GDM1 (cell line): ENCODE data around the gene ZBTB42.
"Not testable (repeated sequence)": the region's sequence is repeated elsewhere in the genome, so short reads cannot be mapped to it uniquely, and the experiment has no call there.

Experiments used
- DNase-seq: peaks from one replicate; lab custom pipeline; 2025; lab: John Stamatoyannopoulos, UW

ZBTB42 gene

DNA sequence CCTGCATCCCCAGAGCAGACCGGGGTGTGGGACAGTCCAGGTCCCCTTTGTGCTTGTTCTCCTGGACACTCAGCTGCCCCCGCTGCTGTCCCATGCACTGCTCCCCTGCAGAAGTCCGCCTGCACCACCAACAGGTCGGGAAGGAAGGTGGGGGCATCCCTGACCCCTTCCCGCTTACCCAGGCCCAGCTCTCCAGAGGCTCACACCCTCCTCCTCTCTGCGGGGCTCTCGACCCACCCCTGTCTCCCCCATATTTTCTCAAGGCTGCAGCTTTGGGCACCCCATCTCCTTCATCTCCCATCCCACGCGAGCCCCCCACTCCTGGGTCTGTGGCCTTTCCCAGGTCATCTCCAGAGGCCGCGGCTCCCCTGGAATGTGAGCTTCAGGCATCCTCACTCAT, 9.4 kb downstream of the ZBTB42 start:
- no peak for DNase-seq

DNA sequence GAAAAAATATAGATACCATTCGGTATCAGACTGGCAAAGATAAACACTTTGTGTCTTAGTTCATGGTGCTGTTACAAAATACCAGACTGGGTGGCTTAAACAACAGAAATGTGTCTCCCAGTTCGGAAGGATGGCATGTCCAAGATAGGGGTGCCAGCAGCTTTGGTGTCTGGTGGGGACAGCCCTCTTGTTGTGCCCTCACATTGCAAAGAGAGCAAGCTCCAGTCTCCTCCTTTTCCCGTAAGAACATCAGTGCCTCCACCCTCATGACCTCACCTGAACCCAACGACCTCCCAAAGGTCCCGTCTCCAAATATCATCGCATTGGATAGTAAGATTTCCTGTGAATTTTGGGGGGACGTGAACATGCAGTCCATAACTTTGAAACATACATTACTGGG, 12.4 kb downstream of the ZBTB42 start:
- DNase-seq, result no peak

DNA sequence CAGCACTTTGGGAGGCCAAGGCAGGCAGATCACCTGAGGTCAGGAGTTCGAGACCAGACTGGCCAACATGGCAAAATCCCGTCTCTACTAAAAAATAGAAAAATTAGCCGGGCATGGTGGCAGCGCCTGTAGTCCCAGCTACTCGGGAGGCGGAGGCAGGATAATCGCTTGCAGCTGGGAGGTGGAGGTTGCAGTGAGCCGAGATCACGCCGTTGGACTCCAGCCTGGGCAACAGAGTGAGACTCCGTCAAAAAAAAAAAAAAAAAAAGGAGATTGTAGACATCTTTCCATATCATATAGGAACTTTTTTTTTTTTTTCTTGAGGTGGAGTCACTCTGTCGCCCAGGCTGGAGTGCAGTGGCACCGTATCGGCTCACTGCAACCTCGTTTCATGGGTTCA, 13.8 kb downstream of the ZBTB42 start:
- not testable (repeated sequence) for DNase-seq

DNA sequence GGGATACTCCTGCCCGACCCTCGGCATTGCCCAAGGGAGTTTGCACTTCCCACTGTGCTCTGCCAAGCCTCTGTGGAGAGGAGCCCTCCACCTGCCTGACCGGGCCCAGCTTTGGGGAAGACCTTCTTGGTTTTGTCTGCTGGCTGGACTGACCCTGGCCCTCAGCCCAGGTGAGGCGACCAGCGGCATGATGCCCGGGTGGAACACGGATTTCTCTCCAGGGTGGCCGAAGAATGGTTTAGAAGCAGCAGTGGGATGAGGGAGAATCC, 15.6 kb downstream of the ZBTB42 start:
- DNase-seq, result no peak

DNA sequence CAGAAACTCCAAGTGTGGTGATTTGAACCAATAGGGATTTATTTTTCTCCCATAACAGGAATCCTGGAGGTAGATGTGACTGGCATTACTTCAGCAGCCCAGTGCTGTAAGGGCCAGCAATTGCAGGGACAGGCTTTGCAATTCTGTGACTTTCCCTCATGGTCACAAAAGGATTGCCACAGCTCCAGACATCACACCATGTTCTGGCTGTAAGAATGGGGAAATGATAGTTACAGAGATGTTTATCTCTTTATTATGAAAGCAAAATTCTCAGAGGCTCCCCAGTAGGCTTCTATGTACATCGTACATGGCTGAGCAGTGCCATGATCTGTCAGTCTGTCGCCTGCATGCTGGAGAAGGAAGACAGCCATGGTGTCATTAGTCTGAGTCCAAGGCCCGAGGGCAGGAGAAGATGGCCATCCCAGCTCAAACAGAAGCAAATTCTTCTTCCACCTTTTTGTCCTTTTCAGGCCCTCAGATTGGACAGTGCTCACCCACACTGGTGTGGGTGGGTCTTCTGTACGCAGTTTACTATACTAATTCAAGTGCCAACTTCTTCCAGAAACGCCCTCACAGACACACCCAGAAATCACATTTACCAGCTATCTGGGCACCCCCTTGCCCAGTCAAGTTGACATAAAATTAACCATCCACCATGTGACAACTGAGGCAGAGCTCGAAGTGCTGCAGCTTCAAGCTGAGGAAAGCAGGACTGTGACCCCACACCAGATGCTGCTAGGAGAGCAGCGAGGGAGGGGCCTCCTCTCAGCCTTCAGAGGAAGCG, 17.2 kb downstream of the ZBTB42 start:
- no peak for DNase-seq

DNA sequence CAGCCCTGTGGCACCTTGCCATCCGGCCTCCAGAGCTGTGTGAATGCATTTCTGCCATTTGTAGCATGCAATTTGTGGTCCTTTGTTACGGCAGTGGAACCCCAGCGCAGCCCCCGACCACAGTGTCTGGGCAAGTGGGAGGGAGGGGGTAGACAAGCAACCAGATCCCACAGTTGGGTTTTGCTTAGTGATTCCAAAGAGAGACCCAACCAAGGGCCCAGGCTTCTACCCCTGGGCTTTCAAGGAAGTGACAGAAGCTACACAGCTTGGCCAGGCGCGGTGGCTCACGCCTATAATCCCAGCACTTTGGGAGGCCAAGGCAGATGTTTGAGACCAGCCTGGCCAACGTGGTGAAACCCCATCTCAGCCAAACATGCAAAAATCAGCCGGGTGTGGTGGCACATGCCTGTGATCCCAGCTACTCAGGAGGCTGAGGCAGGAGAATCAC, 17.8 kb downstream of the ZBTB42 start:
- DNase-seq, result no peak

DNA sequence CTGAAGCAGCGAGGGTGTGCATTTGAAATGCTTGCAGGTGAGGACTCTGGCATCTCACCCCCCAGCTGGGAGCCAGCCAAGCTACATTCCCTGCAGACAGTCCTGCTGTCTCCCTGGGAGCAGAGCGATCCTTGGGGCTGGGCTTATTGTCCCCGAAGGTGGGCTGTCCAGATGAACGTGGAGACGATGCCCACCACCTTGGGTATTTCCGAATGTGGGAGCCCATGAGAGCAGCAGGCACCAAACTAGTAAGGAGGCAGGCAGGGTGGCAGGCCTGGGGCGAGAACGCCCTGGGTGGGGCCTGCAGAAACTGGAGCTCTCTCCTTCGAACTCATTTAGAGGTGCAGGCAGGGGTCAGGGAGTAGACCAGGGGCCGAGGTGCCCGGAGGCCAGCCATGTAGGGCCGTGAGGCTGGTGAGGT, 18.5 kb downstream of the ZBTB42 start:
- DNase-seq, result no peak

DNA sequence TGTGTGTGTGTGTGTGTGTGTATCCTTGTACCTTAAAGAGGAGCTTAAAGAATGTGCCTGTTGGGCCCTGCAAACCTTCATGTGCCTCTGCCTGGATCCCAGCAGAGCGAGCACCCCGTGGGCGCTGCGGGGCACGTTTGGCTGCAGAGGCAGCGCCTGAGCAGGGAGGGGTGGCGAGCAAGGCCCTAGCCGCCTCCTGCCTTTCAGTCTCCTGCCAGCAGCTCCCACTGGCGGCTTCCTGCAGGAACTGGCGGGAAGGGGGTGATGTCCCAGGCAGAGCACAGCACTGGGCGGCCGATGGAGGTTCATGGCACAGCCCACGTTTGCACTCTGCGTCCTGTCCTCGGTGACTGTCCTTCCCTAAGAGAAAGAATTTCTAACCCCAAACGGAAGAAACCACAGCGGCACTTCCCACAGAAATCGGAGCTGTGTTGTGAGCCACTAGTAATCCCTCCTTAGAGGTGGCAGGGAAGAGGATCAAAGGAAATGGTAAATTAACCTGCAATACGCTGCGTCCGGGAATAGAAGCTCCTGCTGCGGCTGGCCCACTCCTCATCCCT, 19.8 kb downstream of the ZBTB42 start:
- no peak for DNase-seq

DNA sequence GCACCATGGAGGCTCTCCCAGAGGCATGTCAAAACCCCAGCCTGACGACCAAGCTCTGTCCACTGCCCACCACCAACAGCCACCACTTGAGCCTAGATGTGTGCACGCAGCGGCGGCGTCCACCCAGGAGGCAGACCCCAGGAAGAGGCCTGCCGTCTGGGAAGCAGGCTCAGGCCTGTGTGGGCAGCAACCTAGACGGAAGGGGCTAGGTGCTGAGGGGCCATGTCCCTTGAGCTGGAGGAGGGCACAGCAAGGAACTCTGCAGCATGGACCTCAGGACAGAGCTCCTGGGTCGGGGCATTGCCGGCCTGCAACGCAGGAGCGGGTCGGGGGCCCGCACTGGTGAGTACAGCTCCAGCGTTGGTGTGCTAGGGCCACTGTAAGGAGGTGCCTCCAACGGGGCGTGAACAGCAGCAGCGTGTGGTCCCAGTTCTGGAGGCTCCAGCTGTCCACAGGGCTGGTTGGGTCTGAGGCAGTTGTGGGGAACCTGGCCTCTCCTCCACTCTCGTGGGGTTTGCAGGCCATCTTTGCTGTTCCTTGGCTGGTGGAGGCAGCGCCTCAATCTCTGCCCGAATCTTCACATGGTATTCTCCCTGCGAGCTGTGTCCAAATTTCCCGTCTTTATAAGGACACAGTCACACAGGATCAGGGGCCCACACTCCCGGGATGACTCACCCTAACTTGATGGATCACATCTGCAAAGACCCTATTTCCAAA, 20.5 kb downstream of the ZBTB42 start:
- no peak for DNase-seq

DNA sequence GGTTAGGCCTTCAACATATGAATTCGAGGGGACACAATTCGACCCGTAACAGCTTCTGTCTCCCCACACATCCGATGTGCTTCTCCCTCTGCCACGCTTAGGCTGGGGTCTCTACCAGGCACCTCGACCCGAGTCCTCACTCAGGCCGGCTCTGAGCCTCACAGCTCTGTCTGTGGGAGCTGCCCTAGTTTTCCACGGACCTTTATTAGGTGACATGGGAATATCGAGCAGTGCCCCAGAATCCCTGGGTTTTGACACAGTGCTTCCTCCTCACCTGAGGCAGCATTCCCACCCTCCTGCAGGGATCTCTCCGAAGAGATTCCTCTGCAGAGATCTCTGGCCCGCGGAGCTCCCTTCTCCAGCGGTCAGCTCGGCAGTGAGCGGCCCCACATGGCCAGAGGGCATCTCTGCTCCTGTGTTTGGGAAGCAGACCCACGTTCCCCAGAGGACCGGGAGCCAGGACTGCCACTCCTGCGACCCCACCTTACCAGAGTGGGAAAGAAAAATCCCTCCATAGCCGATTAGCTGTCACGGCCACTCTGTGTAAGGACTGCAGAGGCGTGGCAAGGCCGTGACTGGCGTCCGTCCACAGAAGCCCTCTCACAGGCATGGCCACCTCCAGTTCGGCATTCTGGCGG, 21.2 kb downstream of the ZBTB42 start:
- DNase-seq, result no peak

DNA sequence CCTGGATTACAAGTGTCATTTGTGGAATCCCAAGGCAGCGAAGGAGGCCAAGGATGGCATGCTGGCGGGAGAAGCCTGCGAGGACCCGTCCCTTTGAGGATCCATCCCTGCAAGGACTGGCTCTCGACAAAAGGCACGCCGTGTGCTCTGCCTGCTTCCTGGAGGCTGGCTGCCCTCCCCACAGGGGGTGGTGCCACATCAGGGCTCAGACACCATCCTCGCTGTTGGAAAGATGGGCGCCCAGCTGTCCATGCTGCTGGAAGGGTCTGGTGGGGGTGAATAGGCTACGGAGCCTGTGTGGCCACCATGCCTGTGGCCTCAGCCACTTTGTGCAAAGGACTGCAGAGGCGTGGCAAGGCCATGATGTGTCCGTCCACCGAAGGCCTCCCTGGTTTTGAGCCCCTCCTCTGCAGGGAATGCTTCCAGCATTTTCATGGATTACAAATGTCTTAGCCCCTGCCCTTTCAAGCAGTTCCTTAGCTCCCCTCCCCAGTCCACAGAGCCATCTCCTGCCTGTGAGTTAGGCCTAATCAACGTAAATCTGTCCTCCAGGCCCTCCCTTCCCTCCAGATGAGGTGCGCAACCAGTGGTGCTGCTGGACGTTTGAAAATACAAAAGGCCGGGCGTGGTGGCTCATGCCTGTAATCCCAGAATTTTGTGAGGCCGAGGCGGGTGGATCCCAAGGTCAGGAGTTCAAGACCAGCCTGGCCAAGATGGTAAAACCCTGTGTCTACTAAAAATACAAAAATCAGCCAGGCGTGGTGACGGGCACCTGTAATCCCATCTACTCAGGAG, 22.1 kb downstream of the ZBTB42 start:
- no peak for DNase-seq

DNA sequence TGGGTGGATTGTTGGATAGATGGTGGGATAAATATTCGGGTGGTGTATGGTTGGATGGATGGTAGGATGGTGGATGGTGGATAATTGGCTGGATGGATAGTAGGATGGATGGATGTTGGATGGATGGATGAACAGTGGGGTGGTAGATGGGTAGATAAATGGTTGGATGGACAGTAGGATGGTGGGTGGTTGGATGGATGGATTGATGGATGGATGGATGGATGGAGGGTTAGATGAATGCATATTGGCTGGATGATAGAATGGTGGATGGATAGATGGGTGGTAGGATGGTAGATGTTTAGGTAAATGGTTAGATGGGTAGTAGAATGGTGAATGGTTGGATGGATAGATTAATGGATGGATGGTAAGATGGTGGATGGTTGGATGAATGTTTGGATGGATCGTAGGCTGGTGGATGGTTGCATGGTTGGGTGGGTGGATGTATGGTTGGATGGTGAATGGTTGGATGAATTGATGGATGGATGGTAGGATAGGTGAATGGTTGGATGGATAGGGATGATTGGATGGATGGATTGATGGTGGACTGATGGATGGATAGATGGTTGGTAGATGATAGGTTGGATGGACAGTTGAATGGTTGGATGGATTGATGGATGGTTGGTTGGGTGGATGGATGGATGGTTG, 23.6 kb downstream of the ZBTB42 start:
- no peak for DNase-seq

DNA sequence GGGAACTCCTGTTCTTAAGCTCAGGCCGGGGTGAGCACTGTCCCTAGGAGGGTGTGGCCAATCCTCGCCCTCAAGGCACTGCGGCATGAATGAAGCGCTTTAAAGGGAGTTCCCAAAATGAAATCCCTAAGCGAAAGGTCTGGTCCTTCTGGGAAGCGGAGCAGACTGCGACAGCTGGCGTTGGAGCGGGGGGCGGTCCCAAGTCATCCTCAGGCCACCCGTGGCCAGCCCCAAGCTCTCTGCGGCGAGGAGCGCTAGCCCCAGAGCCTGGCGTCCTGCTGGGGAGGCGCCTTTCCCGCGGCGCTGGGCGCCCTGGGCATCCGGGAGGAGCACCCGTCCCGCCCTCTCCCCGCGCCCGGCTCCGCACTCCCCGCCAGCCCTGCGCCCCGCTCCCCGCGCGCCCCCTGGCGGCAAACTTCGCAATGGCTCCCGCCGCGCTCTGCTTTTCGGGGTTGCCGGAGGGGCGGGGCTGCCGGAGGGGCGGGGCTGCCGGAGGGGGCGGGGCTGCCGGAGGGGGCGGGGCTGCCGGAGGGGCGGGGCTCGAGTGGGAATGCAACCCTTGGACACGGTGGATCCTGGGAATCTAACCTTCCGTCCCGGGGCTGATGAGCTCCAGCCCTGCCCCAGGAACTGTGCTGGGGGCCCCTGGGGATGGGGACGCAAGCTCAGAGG, 25.4 kb downstream of the ZBTB42 start:
- DNase-seq, result peak; percentile 70

DNA sequence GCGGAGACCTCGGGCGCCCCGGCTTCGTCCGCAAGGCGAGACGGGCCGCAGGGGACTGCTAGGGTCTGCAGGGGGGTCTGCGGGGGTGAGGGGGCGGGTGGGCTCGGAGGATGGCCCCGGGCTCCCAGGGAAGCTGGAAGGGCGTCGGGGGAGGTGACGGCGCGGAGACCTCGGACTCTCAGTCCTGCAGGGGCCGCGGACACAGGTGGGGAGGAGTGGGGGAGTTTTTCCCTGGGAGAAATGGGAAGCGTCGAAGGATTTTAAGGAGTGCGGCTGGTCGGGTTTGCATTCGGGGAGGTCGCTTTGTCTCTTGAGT, 25.9 kb downstream of the ZBTB42 start:
- no peak for DNase-seq

DNA sequence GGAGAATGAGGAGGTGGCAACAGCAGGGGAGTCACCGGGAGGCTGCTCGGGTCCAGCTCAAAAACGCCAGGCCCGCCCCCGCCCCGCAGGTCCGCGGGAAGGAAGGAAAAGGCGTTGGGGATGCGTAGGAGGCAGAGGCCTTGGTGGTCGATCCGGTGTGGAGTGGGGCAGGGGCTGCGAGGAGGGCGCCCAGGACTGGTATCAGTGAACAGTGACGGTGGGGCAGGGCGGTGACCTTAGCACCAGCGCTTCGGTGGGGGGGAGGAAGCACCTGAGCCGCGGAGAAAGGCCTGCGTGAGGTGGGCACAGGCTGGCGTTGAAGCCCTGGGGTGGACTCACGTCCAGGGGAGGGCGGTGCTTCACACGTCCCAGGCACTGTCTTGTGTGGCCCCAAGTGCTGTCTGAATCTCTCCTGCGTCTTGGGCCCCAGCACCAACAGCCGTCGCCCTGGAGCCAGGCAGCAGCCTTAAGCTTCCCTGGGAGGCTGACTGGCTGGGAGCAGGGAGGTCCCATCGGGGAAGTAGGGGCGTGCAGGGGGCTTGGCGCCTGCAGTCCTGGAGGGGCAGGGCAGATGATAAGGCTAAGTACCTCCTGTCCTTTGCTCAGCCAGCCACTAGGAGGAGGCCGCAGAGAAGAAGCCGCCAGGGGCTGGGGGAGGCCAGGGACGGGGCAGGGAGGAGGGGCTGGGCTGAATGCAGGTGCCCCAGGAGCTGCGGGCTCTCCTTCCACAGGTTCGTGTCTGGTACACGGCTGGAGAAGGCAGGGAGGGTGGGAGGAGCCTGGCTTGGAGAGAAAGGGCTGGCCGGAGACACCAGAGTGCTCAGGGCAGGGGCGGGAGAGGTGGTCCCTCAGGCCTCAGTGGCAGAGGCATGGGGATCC, 26.5 kb downstream of the ZBTB42 start:
- DNase-seq, result no peak

DNA sequence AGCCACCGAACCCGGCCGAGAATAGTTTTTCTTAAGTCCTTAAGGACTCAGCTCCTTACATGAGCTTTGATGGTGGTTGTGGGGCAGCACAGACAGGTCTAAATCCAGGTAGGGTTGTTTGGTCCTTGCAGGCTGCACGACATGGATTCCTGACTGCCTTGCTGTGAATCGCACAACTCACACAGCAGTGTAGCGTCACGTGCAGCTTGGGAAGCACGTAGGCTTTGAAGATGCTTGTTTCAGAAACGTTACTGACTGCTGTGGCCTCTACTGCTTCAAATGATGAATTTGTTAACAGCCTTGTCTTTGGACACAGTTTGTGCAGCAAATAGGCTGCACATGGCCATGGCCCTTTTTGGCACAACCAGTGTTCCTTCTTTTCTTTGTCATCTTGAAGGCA, 29.9 kb downstream of the ZBTB42 start:
- no peak for DNase-seq

DNA sequence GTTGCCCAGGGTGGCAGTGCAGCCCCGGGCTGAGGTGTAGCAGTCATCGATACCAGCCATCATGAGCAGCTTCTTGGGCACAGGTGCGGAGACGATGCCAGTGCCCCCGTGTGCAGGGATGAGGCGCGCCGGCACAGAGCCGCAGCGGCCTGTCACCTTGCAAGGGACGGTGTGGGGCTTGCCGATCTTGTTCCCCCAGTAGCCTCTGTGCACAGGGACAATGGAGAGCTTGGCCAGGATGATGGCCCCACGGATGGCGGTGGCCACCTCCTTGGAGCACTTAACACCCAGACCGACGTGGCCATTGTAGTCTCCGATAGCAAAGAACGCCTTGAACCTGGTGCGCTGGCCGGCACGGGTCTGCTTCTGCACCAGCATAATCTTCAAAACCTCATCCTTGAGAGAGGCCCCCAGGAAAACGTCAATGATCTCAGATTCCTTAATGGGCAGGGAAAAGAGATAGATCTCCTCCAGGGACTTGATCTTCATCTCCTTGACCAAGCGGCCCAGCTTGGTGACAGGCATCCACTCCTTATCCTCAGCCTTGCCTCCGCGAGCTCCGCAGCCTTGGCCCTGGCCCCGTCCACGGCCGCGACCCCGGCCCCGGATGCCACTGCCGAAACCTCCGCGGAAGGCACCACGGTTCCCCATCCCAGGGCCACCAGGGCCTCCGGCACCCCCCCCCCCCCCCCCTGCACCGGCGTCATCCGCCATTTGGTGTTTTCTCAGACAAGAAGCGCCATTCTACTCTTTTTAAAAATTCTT, 35.5 kb downstream of the ZBTB42 start:
- not testable (repeated sequence) for DNase-seq

DNA sequence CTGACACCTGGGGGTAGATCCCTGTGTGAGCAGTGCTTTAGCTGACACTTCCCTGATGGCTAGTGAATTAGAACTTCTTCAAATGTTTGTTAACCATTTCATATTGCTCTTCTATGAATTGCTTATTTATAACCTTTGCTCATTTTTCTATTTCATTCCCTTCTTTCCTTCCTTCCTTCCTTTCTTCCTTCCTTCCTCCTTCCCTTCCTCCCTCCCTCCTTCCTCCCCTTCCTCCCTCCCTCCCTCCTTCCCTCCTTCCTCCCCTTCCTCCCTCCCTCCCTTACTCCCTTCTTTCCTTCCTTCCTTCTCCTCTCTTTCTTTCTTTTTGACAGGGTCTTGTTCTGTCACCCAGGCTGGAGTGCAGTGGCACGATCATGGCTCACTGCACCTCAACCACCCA, 40.8 kb downstream of the ZBTB42 start:
- DNase-seq, result no peak

DNA sequence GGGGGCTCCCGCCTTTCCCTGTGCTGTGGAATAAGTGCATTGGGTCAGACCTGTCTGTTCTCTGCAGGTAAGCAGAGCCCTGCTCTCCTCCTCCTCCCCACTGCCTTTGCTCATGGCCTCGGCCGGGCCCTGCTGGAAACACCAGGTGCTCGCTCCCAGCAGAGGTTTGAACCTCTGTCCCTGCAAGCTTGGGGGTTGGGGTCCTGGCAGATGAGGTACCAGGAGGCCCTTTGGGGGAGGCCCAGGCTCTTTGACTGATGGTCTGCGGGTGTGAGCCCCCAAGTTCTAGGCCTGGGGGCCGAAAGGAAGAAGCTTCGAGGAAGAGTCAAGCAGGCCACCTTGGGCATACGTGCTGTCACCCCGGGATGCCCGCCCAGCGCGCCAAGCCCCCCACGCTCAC, 42.1 kb downstream of the ZBTB42 start:
- DNase-seq, result no peak
